GM19035 (cell line): ENCODE data around the gene KCNAB2.

ENCODE experiments used
- ATAC-seq: cut with Tn5 transposase; IDR thresholded peaks from one replicate; pipeline ENCODE4 v1.9.1; 2021; ENCODE audit not compliant: unreplicated experiment

The KCNAB2 gene

GRCh38 chr1:6045561-6045960 is at the start of gene KCNAB2:
Gene KCNAB2 (plus strand): TSS chr1:6045888. CDS start chr1:6051537, 5,649 bp downstream.
- no peak for ATAC-seq

GRCh38 chr1:5996641-5997270 is 48.9 kb upstream of the KCNAB2 start:
- no peak for ATAC-seq

- ATAC-seq, result no peak
Measured at GRCh38 chr1:5997316-5997715, 48.4 kb upstream of the KCNAB2 start.

GRCh38 chr1:5998051-5998905 is 47.4 kb upstream of the KCNAB2 start:
- ATAC-seq, result no peak

GRCh38 chr1:5998906-5999301 is 46.8 kb upstream of the KCNAB2 start:
- ATAC-seq, result no peak

GRCh38 chr1:5999711-6000443 is 45.8 kb upstream of the KCNAB2 start:
- ATAC-seq, result no peak

- ATAC-seq, result no peak
Measured at GRCh38 chr1:6000444-6001288, 45.0 kb upstream of the KCNAB2 start.

GRCh38 chr1:6001992-6002576 is 43.6 kb upstream of the KCNAB2 start:
- ATAC-seq, result no peak

- no peak for ATAC-seq
Measured at GRCh38 chr1:6002714-6003501, 42.8 kb upstream of the KCNAB2 start.

GRCh38 chr1:6003568-6004411 is 41.9 kb upstream of the KCNAB2 start:
- ATAC-seq, result no peak

- ATAC-seq, result no peak
Measured at GRCh38 chr1:6004412-6005123, 41.1 kb upstream of the KCNAB2 start.

GRCh38 chr1:6005276-6005917 is 40.3 kb upstream of the KCNAB2 start:
- ATAC-seq, result no peak

- ATAC-seq, result no peak
Measured at GRCh38 chr1:6006882-6007281, 38.8 kb upstream of the KCNAB2 start.

GRCh38 chr1:6007318-6008083 is 38.2 kb upstream of the KCNAB2 start:
- ATAC-seq, result no peak

- no peak for ATAC-seq
Measured at GRCh38 chr1:6008084-6008415, 37.6 kb upstream of the KCNAB2 start.

GRCh38 chr1:6008696-6009095 is 37.0 kb upstream of the KCNAB2 start:
- ATAC-seq, result no peak
